HL-60 (cell line): ENCODE results near the gene RFTN1.

Experiments used
- DNase-seq, 2 experiments: peaks; one replicate each; pipeline ENCODE4 v3.0.0-alpha.2; 2010 to 2020; ENCODE audit warnings: low read depth in 1 of 2, low spot score in 1 of 2
- H3K27ac ChIP-seq: fragments of 250-450 bp; sonication (Bioruptor Pico); replicated peaks from 2 replicates; pipeline ENCODE4 v1.5.1; 2020; ENCODE audit warnings: mild to moderate bottlenecking, moderate library complexity
- H3K27me3 ChIP-seq: fragments of 250-450 bp; sonication (Bioruptor Pico); 2 replicates; pipeline ENCODE4 v1.5.1; 2021; ENCODE audit warnings: mild to moderate bottlenecking, moderate library complexity; ENCODE audit not compliant: insufficient read depth, poor library complexity, severe bottlenecking
- H3K4me3 ChIP-seq: replicated peaks from 2 replicates; pipeline ENCODE4 v1.5.1; 2011; ENCODE audit warnings: mild to moderate bottlenecking, control low read depth, low read length; ENCODE audit not compliant: insufficient read depth
- CTCF ChIP-seq: IDR thresholded peaks from one replicate; pipeline ENCODE4 v1.5.1; 2011; ENCODE audit warnings: low read length, control low read depth, inconsistent platforms; ENCODE audit not compliant: insufficient read depth
- GABPA ChIP-seq: IDR thresholded peaks from 2 replicates; pipeline ENCODE4 v1.6.1; 2012; ENCODE audit warnings: low read depth
- POLR2AphosphoS5 ChIP-seq: IDR thresholded peaks from 2 replicates; pipeline ENCODE4 v1.6.1; 2012; ENCODE audit warnings: low read depth
- REST ChIP-seq: IDR thresholded peaks from 2 replicates; pipeline ENCODE4 v1.6.1; 2012; ENCODE audit warnings: low read depth; ENCODE audit not compliant: insufficient replicate concordance
- SPI1 ChIP-seq: IDR thresholded peaks from 2 replicates; pipeline ENCODE4 v1.6.1; 2012; ENCODE audit warnings: low read depth, mild to moderate bottlenecking, borderline replicate concordance

Gene RFTN1

GRCh38 chr3:16346413-16347081 lies 167.0 kb downstream of the RFTN1 start:
- DNase-seq: no peak
- no peak overlapping the region for H3K4me3 ChIP-seq
- TF ChIP-seq GABPA (no peak), SPI1 (no peak), REST (no peak), CTCF (no peak), POLR2AphosphoS5 (no peak)
- H3K27me3 ChIP-seq: no peaks in the 10 kb centered on the region
- no peak overlapping the region for H3K27ac ChIP-seq

- H3K27ac ChIP-seq: no peak overlapping the region
- no peak overlapping the region for H3K4me3 ChIP-seq
- DNase-seq: peak in 1 of 2 experiments; percentile 15
- TF ChIP-seq GABPA (no peak), SPI1 (peak; percentile 67), CTCF (no peak), REST (no peak), POLR2AphosphoS5 (no peak)
- H3K27me3 ChIP-seq: no peaks in the 10 kb centered on the region
Observed at GRCh38 chr3:16343101-16343500, 170.4 kb downstream of the RFTN1 start.

- DNase-seq: peak; percentile 81 to 85
- H3K27ac ChIP-seq: peak overlapping the region; percentile 66
- TF ChIP-seq CTCF: no peak
- no peak for TF ChIP-seq SPI1
- TF ChIP-seq REST: no peak
- TF ChIP-seq POLR2AphosphoS5: no peak
- no peak for TF ChIP-seq GABPA
- H3K27me3 ChIP-seq: no peaks in the 10 kb centered on the region
- H3K4me3 ChIP-seq: no peak overlapping the region
Observed at GRCh38 chr3:16338999-16339398, 174.5 kb downstream of the RFTN1 start.
